Measurements from ENCODE around the gene SHISAL2A.

The SHISAL2A gene

DNA sequence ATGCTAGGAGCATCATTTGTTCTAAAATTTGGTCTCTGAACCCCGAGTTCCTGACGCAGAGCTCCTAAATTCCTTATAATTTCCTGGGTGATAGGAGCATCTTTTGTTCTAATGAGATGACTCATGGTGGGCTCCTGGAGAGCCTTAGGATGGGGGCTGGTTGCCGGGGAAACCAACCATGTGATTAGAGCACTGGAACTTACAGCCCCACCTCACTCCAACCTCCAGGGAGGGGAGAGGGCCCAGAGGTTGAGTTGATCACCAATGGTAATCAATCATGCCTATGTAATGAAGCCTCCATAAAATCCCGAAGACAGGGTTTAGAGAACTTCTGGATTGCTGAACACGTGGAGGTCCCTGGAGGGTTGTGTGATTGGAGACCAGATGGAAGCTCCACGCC lies 7.7 kb downstream of the SHISAL2A start:
- H3K4me3 ChIP-seq (ENCODE audit: low read length), result no peak overlapping the region
- TF ChIP-seq, protein P1, sequence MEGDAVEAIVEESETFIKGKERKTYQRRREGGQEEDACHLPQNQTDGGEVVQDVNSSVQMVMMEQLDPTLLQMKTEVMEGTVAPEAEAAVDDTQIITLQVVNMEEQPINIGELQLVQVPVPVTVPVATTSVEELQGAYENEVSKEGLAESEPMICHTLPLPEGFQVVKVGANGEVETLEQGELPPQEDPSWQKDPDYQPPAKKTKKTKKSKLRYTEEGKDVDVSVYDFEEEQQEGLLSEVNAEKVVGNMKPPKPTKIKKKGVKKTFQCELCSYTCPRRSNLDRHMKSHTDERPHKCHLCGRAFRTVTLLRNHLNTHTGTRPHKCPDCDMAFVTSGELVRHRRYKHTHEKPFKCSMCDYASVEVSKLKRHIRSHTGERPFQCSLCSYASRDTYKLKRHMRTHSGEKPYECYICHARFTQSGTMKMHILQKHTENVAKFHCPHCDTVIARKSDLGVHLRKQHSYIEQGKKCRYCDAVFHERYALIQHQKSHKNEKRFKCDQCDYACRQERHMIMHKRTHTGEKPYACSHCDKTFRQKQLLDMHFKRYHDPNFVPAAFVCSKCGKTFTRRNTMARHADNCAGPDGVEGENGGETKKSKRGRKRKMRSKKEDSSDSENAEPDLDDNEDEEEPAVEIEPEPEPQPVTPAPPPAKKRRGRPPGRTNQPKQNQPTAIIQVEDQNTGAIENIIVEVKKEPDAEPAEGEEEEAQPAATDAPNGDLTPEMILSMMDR (IDR thresholded peaks at IDR 0.05; ENCODE audit: insufficient read depth, low read depth, low read length, missing control alignments), result no peak
- DNase-seq (ENCODE audit: low read depth), result no peak

DNA sequence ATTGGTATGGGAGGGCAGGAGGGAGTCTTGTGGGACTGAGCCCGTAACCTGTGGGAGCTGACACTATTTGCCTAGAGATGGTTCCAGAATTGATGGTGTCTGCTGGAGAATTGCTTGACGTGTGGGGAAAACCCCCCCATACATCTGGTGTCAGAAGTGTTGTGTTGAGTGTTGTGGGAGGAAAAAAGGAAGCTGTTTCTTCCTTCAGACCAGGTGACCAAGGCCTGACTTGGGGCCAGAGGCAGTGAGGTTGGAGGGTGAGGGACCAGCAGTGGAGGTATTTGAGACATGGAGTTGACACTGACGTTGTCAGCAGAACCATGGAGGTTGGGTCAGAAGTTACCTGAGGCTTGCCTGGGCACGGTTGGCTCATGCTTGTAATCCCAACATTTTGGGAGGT lies 8.3 kb downstream of the SHISAL2A start:
- TF ChIP-seq, protein P1 (IDR thresholded peaks at IDR 0.05; ENCODE audit: insufficient read depth, low read depth, low read length, missing control alignments), result no peak
- DNase-seq (ENCODE audit: low read depth), result no peak
- H3K4me3 ChIP-seq (ENCODE audit: low read length), result no peak overlapping the region

DNA sequence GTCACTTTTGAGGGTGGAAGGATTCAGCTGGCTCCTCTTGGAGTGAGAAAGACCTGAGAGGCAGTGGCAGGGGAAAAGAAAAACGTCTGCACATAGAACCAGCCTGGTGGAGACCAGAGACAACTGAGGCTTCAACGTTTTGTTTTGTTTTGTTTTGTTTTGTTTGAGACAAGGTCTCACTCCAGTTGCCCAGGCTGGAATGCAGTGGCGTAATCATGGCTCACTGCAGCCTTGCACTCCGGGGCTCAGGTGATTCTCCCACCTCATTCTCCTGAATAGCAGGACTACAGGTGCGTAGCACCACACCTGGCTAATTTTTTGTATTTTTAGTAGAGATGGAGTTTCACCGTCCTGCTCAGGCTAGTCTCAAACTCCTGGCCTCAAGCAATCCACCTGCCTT lies 12.3 kb downstream of the SHISAL2A start:
- TF ChIP-seq, protein P1 (IDR thresholded peaks at IDR 0.05; ENCODE audit: insufficient read depth, low read depth, low read length, missing control alignments), result no peak
- H3K4me3 ChIP-seq (ENCODE audit: low read length), result no peak overlapping the region
- no peak for DNase-seq (ENCODE audit: low read depth)

DNA sequence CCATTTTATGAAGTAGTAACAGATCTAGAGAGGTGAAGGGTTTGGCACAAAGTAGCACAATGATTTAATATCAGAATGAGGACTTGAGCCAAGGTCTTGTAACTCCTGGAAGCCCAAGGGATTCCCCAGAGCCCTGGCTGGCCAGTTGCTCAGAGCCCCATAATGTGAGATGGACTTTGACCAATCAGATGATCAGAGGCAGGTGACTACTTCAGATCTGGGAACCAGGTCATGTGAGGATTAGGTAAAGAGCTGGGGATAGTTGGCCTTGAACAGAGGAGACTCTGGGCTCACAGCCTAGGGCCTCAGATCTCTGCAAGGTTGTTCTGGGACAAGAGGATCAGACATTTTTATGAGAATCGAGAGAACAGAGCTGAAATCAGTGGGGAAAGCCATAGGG lies 18.9 kb downstream of the SHISAL2A start:
- TF ChIP-seq, protein P1 (IDR thresholded peaks at IDR 0.05; ENCODE audit: insufficient read depth, low read depth, low read length, missing control alignments), result no peak
- H3K4me3 ChIP-seq (ENCODE audit: low read length), result no peak overlapping the region
- DNase-seq (ENCODE audit: low read depth), result no peak

DNA sequence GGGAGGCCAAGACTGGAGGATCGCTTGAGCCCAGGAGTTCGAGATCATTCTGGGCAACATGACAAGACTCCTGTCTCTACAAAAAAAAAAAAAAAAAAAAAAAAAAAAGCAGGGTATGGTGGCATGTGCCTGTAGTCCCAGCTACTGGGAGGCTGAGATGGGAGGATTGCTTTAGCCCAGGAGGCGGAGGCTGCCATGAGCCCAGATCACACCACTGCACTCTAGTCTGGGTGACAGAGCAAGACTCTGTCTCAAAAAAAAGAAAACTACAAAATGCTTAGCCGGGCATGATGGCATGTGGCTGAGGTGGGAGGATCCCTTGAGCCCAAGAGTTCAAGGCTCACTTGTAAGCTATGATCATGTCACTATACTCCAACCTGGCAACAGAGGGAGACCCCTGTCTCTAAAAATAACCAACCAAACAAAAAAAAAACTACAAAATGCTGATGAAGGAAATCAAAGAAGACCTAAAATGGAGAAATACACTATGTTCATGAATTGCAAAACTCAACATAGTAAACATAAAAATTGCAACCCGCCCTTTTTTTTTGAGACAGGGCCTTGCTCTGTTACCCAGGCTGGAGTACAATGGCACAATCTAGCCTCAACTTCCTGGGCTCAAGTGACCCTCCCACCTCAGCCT lies 20.4 kb downstream of the SHISAL2A start:
- no peak overlapping the region for H3K4me3 ChIP-seq (ENCODE audit: low read length)
- no peak for DNase-seq (ENCODE audit: low read depth)
- TF ChIP-seq, protein P1 (IDR thresholded peaks at IDR 0.05; ENCODE audit: insufficient read depth, low read depth, low read length, missing control alignments), result no peak

DNA sequence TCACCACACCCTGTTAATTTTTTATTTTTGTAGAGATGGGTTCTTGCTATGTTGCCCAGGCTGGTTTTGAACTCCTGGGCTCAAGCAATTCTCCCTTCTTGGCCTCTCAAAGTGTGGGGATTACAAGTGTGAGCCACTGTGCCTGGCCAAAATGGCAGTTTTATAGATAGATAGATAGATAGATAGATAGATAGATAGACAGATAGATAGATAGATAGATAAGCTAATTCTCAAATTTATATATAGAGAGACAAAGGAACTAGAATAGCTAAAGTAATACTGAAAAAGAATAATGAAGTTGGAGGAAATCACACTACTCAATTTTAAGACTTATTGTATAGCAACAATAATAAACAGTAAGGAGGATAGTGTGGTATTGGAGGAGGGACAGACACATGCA lies 21.1 kb downstream of the SHISAL2A start:
- TF ChIP-seq, protein P1 (IDR thresholded peaks at IDR 0.05; ENCODE audit: insufficient read depth, low read depth, low read length, missing control alignments), result no peak
- no peak for DNase-seq (ENCODE audit: low read depth)
- H3K4me3 ChIP-seq (ENCODE audit: low read length), result no peak overlapping the region

DNA sequence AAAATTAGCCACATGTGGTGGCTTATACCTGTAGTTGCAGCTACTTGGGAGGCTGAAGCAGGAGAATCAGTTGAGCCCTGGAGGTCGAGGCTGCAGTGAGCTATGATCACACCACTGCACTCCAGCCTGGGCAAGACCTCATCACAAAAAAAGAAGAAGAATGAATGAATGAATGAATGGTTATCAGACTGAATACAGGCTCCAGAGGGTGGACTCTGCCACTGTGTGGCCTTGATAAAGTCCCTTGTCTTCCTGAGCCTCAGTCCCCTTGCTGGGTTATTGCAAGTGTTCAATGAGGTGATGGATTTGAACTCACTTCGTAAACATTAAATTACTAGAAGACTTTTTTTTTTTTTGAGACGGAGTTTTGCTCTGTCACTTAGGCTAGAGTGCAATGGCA lies 24.7 kb downstream of the SHISAL2A start:
- no peak overlapping the region for H3K4me3 ChIP-seq (ENCODE audit: low read length)
- TF ChIP-seq, protein P1 (IDR thresholded peaks at IDR 0.05; ENCODE audit: insufficient read depth, low read depth, low read length, missing control alignments), result no peak
- no peak for DNase-seq (ENCODE audit: low read depth)
